Body of pancreas (tissue), 4 donors: Measurements from ENCODE around the gene MRPL28. TPM values are rescaled to one million over a fixed set of nuclear protein-coding genes. Genes with fewer than 3 reads are reported as not detected.

Experiments used
- ATAC-seq: fragments of 150-250 bp; one replicate; pipeline ENCODE4 v1.9.1; 2016
- DNase-seq, 4 donors: peaks; one replicate each; pipeline ENCODE4 v3.0.0-alpha.2; 2019
- H3K27ac ChIP-seq, 4 donors: fragments of 200-600 bp; sonication (generic); 1 replicate in 3 of 4; 2 replicates in 1 of 4; pipeline versions ENCODE4 v1.5.1 to v1.6.1; 2016 to 2019; ENCODE audit warnings: mild to moderate bottlenecking in 1 of 4, mixed read lengths in 1 of 4, moderate library complexity in 1 of 4
- H3K27me3 ChIP-seq, 2 donors: fragments of 200-600 bp; sonication (generic); one replicate each; pipeline ENCODE4 v1.6.0; 2016; ENCODE audit warnings: mild to moderate bottlenecking in 1 of 2
- H3K36me3 ChIP-seq, 2 donors: fragments of 200-600 bp; sonication (generic); replicated peaks in 1 of 2; 2 replicates each; pipeline ENCODE4 v1.5.1; 2016; ENCODE audit warnings: low read depth in 2 of 2; ENCODE audit not compliant: insufficient read depth in 1 of 2
- H3K4me1 ChIP-seq: fragments of 200-600 bp; sonication (generic); one replicate; pipeline ENCODE4 v1.6.0; 2016
- H3K4me3 ChIP-seq, 2 donors: fragments of 200-600 bp; sonication (generic); 1 replicate in 1 of 2; 2 replicates in 1 of 2; pipeline ENCODE4 v1.5.1; 2016 to 2019
- H3K9me3 ChIP-seq, 3 donors: fragments of 200-600 bp; sonication (generic); 1 replicate in 2 of 3; 2 replicates in 1 of 3; pipeline ENCODE4 v1.5.1; 2016
- CTCF ChIP-seq, 7 experiments: fragments of 450-650 bp in 4 of 7; fragments of 200-600 bp in 3 of 7; sonication (generic) in 3 of 7; IDR thresholded peaks; one replicate each; pipeline ENCODE4 v1.5.1; 2016 to 2019; ENCODE audit warnings: antibody characterized with exemption in 7 of 7
- POLR2A ChIP-seq, 3 donors: fragments of 450-650 bp; IDR thresholded peaks; one replicate each; pipeline ENCODE4 v1.6.1; 2016; ENCODE audit warnings: antibody characterized with exemption in 3 of 3, mild to moderate bottlenecking in 2 of 3
- WGBS, 2 donors: methylation state at CpG; one replicate each; pipeline ENCODE4 v1.1.5; 2017; 5-methylcytosine and 5-hydroxymethylcytosine counted together
- intact Hi-C: fragments of 100-400 bp; cut with DNase I; formaldehyde crosslinking; loops from one replicate; pipeline ENCODE4 v1.15.1; 2023
- total RNA-seq, 2 donors: library from RNA; depleted of rRNA; stranded (reverse); fragments of >200 nt; gene quantifications; one replicate each; pipeline ENCODE4 v1.1.0, GENCODE V29; 2016

Gene MRPL28
- total RNA-seq, 2 donors from 2014 or later = 22.1 to 31.0 TPM

DNA sequence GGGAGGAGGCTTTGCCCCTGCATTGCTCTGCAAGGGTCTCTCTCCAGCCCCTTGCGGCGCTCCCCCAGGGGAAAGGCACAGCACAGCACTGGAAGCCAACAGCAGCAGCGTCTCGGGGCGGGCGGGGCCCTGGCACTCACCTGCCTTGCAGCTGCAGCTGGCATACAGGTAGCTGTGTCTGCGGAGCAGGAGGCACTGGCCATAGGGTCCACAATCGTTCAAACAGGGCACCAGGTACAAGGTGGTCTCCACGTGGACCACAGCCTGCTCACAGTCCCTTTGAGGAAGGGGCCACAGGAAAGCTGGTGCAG lies 4.2 kb upstream of the MRPL28 start:
- no peak for TF ChIP-seq CTCF (IDR thresholded peaks at IDR 0.05)
- no peak for TF ChIP-seq POLR2A (IDR thresholded peaks at IDR 0.05)
- no peak for ATAC-seq
- H3K4me3 ChIP-seq = no peak overlapping the region
- H3K9me3 ChIP-seq = no peaks in the 10 kb centered on the region
- no peaks in the 10 kb centered on the region for H3K27me3 ChIP-seq
- intact Hi-C loops = no loop called here
- no peak overlapping the region for H3K27ac ChIP-seq
- peaks cover 27% of the 10 kb centered on the region for H3K4me1 ChIP-seq
- no peak for DNase-seq
- H3K36me3 ChIP-seq = peaks cover 28 to 29% of the 10 kb centered on the region in 2 donors
- 76 to 91% methylated on average over 6 to 7 of the region's 9 CpGs for WGBS, 2 donors

GRCh38 chr16:373848-374615 lies 3.7 kb upstream of the MRPL28 start:
- Histone ChIP-seq H3K36me3 (peaks cover 28 to 29% of the 10 kb centered on the region in 2 donors), H3K4me1 (peaks cover 29% of the 10 kb centered on the region), H3K27ac (no peak overlapping the region), H3K4me3 (no peak overlapping the region), H3K27me3 (no peaks in the 10 kb centered on the region), H3K9me3 (no peaks in the 10 kb centered on the region)
- 89% methylated on average over 40 of the region's 44 CpGs; no CpG with 5 or more reads in 1 of the 2 donors for WGBS, 2 donors
- DNase-seq (no peak), ATAC-seq (no peak)
- TF ChIP-seq CTCF (IDR thresholded peaks at IDR 0.05) (no peak), POLR2A (IDR thresholded peaks at IDR 0.05) (no peak)
- intact Hi-C loops = no loop called here

GRCh38 chr16:373020-373598 lies 2.8 kb upstream of the MRPL28 start:
- Histone ChIP-seq H3K27me3 (no peaks in the 10 kb centered on the region), H3K27ac (no peak overlapping the region), H3K4me3 (no peak overlapping the region), H3K4me1 (peaks cover 22% of the 10 kb centered on the region), H3K36me3 (peaks cover 28 to 33% of the 10 kb centered on the region in 2 donors), H3K9me3 (no peaks in the 10 kb centered on the region)
- ATAC-seq (no peak), DNase-seq (no peak)
- intact Hi-C loops = no loop called here
- no peak for TF ChIP-seq POLR2A (IDR thresholded peaks at IDR 0.05)
- no peak for TF ChIP-seq CTCF (IDR thresholded peaks at IDR 0.05)
- whole genome bisulfite sequencing, 2 donors = 92 to 96% methylated on average over 4 to 5 of the region's 5 CpGs

DNA sequence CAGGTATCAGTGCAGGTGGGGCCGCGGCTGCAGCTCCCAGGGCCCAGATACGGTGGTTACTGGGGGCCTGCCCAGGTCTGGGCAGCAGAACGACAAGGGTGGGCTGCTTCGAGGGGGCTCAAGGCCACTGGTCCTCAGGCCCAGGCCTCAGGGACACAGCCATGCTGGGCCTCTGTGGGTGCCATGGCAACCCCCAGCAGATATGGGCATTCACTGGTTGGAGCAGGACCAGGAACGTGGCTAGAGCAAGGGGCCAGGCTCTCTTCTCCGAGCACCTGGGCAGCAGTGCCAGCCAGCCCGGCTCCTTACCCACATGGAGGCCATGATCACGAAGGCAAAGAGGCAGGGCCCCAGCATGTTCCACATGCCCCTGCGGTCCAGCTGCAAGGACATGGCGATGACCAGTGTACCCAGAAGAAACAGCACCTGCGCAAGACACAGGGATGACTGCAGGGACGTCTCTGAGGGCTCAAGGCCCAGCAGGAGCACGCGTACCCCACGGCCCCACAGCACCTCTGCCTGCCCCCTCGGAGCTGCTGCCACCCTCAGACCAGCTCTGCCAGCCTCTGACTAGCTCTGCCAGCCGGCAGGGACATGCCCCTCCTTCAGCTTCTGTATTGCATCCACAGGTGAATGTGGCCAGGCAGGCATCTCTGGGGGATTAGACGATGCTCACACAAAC lies 2.1 kb upstream of the MRPL28 start:
- Histone ChIP-seq H3K4me1 (peaks cover 22% of the 10 kb centered on the region), H3K36me3 (peaks cover 30 to 34% of the 10 kb centered on the region in 2 donors), H3K4me3 (no peak overlapping the region), H3K27ac (peak overlapping the region in 1 of 4 donors; percentile 13), H3K9me3 (no peaks in the 10 kb centered on the region), H3K27me3 (no peaks in the 10 kb centered on the region)
- intact Hi-C loops = no loop called here
- ATAC-seq (no peak), DNase-seq (no peak)
- TF ChIP-seq POLR2A (IDR thresholded peaks at IDR 0.05) (no peak), CTCF (IDR thresholded peaks at IDR 0.05) (no peak)
- WGBS, 2 donors = 80 to 82% methylated on average over 7 to 19 of the region's 19 CpGs
